GM12891 (cell line): ENCODE results near the gene INSIG2.

Experiments used
- PAX5 ChIP-seq: IDR thresholded peaks from 2 replicates; pipeline ENCODE4 v1.6.1; 2011; ENCODE audit warnings: low read length, moderate library complexity, mild to moderate bottlenecking; ENCODE audit not compliant: insufficient read depth, severe bottlenecking
- POLR2A ChIP-seq: IDR thresholded peaks from 2 replicates; pipeline ENCODE4 v1.6.1; 2011; ENCODE audit warnings: low read depth, low read length, control low read depth
- POLR2AphosphoS5 ChIP-seq: IDR thresholded peaks from 2 replicates; pipeline ENCODE4 v1.6.1; 2011; ENCODE audit warnings: low read depth, low read length, control low read depth
- POU2F2 ChIP-seq: IDR thresholded peaks from 2 replicates; pipeline ENCODE4 v1.6.1; 2011; ENCODE audit warnings: low read depth, mild to moderate bottlenecking, control low read depth, low read length, moderate library complexity
- SPI1 ChIP-seq: IDR thresholded peaks from 2 replicates; pipeline ENCODE4 v1.6.1; 2011; ENCODE audit warnings: low read depth, low read length, control low read depth
- TAF1 ChIP-seq: IDR thresholded peaks from 2 replicates; pipeline ENCODE4 v1.6.1; 2011; ENCODE audit warnings: low read depth, low read length, control low read depth

GRCh38 chr2:118065921-118066511 is 22.3 kb upstream of the INSIG2 start:
- no peak for TF ChIP-seq POLR2A
- TF ChIP-seq TAF1 = no peak
- TF ChIP-seq POLR2AphosphoS5 = no peak
- no peak for TF ChIP-seq PAX5
- TF ChIP-seq POU2F2 = no peak
- no peak for TF ChIP-seq SPI1
